Posterior vena cava (tissue), 2 donors: ENCODE measurements around the gene NTN4. TPM values are rescaled to one million over a fixed set of nuclear protein-coding genes. Genes with fewer than 3 reads are reported as not detected.
A peak's percentile ranks its signal among the peaks of the same experiment; 100 is the strongest.

Experiments
- DNase-seq: peaks from one replicate; pipeline ENCODE4 v3.0.0-alpha.2; 2020; ENCODE audit warnings: low spot score
- intact Hi-C, 2 donors: fragments of 100-400 bp; cut with DNase I; formaldehyde crosslinking; loops; one replicate each; pipeline versions ENCODE4 v1.14.1 to v1.14.2; 2022 to 2023
- total RNA-seq, 2 donors: library from RNA; stranded (reverse); fragmentation: NEBNext Ultra II Directional; extraction: Animal tissue kit (Norgen Biotek cat#: 25700); gene quantifications; one replicate each; pipeline ENCODE4 v1.2.1, GENCODE V29; 2021
- donor health status: DM: yes; HTN: yes; CAD: no.
- donor health status: DM: yes; HTN: yes; CAD: no.

Gene NTN4
- total RNA-seq, 2 donors from 2014 or later, result 20.5 to 24.6 TPM

DNA sequence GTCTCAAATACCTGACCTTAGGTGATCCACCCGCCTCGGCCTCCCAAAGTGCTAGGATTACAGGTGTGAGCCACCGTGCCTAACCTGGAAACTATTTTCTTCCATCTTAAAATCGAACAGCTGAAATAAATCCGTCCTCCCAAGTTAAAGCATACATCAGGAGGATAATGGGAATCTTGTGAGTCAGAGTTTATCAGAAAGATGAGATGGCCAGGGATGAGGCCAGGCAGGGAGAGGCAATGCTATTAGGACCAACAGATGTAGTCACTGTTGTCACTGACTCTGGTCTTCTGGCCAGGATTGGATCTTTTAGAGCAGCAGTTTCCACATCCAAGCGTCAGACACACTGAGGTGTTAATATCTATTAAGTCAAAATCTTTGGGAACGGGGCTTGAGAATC lies 177.5 kb downstream of the NTN4 start:
- no peak for DNase-seq
- intact Hi-C loops, result no loop called here

DNA sequence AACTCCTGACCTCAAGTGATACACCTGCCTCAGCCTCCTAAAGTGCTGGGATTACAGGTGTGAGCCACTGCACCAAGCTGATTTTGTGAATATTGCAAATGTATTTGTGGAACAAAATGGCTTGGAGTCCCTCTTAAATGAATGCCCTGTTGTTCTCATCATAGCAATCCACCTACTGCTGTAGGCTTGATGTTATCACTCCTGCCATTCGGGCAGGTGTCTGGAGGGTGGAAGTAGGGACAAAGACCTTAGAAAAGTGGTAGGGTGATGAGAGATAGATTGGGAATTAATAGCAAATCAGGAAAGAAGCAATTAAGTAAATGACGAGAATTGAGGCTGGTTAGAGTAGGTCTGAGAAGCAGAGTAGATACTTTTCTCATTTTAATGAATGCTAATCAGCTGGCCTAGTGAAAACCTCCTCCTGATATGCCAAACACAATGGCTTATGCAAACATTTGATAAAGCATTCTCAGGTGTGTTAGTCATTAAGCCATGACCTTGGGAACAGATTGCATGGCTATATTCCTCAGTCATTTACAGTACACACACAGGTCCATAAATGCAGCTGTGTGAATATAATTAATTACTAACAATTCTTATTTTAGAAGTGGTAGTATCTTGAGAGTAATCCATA lies 178.8 kb downstream of the NTN4 start:
- intact Hi-C loops, result no loop called here
- no peak for DNase-seq

DNA sequence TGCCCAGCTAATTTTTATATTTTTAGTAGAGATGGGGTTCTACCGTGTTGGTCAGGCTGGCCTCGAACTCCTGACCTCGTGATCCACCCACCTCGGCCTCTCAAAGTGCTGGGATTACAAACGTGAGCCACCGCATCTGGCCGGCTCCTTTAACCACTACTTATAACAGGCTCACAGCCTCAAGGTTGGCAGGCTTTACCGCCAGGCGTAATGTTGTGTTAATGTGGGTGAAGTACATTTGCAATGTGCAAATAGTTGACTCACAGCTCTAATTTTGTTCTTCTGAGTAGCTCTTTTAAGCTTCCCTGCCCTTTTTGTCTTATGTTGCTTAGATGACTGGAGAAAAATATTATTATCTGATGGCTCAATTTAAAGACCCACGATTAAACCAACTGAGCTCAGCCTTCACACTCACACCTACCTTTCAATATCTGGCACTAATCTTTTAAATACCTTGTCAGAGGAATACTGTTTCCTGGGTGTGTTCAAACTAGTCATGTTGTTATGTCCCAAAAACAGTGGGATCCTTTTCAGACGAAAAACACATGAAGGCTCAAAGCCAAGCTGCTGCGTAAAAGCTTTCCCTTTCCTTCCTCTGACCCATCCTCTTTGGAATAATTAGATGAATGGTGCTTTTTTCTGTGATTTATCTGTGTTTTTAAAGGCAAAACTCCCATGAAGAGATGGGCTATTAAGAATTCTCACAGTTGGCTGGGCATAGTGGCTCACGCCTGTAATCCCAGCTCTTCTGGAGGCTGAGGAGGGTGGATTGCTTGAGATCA lies 182.1 kb downstream of the NTN4 start:
- peak; percentile 91 for DNase-seq
- intact Hi-C loops, result no loop called here

Other genes starting within 250 kb of the NTN4 start
- 1 to 10 TPM; 1.3 to 1.8 TPM for gene USP44, start 239.3 kb downstream of the NTN4 start, total RNA-seq
- gene SNRPF, start 68.2 kb upstream of the NTN4 start, total RNA-seq, result 10 to 100 TPM; 14.0 to 15.2 TPM
- gene CCDC38, start 151.8 kb upstream of the NTN4 start, total RNA-seq, result not detected
- gene AMDHD1, start 152.6 kb upstream of the NTN4 start, total RNA-seq, result under 1 TPM; 0.29 to 0.46 TPM
- 1 to 10 TPM in 1 of 2 donors, under 1 TPM in 1; 0.29 to 1.2 TPM for gene HAL, start 205.6 kb upstream of the NTN4 start, total RNA-seq
- gene LTA4H, start 244.8 kb upstream of the NTN4 start, total RNA-seq, result 10 to 100 TPM; 38.2 to 38.4 TPM